HG03108 (cell line): Measurements from ENCODE around the gene ZFAND4.
"Not testable (repeated sequence)": the region's sequence is repeated elsewhere in the genome, so short reads cannot be mapped to it uniquely, and the experiment has no call there.

Experiments
- ATAC-seq: cut with Tn5 transposase; IDR thresholded peaks from one replicate; pipeline ENCODE4 v1.9.1; 2021; ENCODE audit warnings: moderate library complexity; ENCODE audit not compliant: unreplicated experiment

ZFAND4 gene

GRCh38 chr10:45672181-45673073, at the start of gene ZFAND4:
Gene ZFAND4 (minus strand): TSS chr10:45672772. CDS start chr10:45663725, 9,047 bp downstream.
- peak; percentile 96 for ATAC-seq

DNA sequence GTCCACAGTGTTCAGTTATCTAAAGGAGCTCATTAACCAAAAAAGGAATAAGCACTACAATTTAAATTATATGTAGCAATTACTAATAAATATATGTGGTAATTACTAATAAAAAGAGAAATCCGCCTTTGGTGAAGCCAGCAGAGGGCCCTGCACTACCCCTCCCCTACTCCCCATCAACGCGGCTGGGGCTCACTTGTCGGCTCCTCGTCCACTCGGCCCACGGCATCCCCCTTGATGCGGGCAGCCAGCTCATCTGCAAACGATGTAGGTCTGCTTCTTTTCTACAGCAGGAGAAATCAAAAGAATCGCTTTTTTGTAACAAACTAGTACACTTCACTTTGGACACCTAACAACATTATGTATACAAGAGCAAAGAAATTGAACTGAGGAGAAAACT, 48.9 kb upstream of the ZFAND4 start:
- not testable (repeated sequence) for ATAC-seq

- not testable (repeated sequence) for ATAC-seq
These were observed 45.1 kb upstream of the ZFAND4 start for GRCh38 chr10:45717642-45718041.

- ATAC-seq, result not testable (repeated sequence)
These were observed 44.5 kb upstream of the ZFAND4 start for GRCh38 chr10:45717053-45717452.

DNA sequence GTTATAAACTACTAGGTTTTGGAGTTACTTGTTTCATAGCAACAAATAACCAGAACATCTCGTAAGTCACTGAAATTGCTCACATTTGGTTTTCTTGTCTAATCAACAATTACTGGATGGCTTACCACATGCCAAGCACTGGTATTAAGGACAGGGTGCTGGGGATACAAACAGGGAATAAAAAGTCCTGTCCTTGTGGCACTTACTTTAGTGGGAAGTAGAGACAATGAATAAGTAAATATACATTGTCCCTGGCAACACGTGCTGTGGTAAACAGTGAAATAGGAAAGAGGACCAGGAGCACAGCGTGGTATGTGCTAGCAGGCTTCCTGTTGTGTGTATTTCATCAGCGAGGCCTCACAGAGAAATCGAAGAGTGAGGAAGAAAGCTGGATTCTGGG, 38.7 kb upstream of the ZFAND4 start:
- ATAC-seq, result not testable (repeated sequence)

GRCh38 chr10:45710200-45710796, 37.7 kb upstream of the ZFAND4 start:
- ATAC-seq, result peak; percentile 90

GRCh38 chr10:45678467-45678866, 5.9 kb upstream of the ZFAND4 start:
- not testable (repeated sequence) for ATAC-seq

GRCh38 chr10:45675388-45675787, 2.8 kb upstream of the ZFAND4 start:
- no peak for ATAC-seq

DNA sequence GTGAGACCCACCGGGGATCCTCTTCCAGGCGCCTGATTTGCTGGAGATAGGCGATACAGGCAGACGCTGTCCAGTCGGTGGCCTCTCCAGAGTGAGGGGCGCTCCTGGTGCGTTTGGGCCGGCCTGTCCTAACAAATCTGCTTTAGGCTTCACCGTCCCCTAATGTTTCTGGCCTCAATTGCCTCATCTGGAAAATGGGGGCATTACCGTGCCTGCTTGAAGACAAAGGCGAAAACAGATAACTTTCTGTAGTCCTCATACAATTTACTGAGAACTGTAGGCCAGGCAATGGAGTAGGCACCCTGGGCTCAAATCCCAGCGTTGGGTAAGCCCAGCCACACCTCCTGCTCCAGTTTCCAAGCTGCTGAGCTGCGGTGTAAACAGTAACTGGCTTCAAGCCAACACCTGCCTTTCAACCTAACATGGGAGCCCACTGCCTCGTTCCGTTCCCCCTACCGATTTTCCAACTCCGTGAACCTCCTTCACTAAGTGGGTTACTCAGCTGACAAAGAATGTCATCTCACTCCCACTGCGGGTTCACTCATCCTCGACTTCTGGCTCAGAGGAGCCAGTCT, 589 bp upstream of the ZFAND4 start:
- no peak for ATAC-seq

- not testable (repeated sequence) for ATAC-seq
These were observed 1.3 kb downstream of the ZFAND4 start for GRCh38 chr10:45671300-45671699.

DNA sequence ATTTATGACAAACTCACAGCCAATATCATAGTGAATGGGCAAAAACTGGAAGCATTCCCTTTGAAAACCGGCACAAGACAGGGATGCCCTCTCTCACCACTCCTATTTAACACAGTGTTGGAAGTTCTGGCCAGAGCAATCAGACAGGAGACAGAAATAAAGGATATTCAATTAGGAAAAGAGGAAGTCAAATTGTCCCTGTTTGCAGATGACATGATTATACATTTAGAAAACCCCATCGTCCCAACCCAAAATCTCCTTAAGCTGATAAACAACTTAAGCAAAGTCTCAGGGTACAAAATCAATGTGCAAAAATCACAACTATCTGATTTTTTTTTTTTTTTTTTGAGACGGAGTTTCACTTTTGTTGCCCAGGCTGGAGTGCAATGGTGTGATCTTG, 2.7 kb downstream of the ZFAND4 start:
- not testable (repeated sequence) for ATAC-seq

GRCh38 chr10:45660876-45661411, 11.6 kb downstream of the ZFAND4 start:
- ATAC-seq, result no peak

DNA sequence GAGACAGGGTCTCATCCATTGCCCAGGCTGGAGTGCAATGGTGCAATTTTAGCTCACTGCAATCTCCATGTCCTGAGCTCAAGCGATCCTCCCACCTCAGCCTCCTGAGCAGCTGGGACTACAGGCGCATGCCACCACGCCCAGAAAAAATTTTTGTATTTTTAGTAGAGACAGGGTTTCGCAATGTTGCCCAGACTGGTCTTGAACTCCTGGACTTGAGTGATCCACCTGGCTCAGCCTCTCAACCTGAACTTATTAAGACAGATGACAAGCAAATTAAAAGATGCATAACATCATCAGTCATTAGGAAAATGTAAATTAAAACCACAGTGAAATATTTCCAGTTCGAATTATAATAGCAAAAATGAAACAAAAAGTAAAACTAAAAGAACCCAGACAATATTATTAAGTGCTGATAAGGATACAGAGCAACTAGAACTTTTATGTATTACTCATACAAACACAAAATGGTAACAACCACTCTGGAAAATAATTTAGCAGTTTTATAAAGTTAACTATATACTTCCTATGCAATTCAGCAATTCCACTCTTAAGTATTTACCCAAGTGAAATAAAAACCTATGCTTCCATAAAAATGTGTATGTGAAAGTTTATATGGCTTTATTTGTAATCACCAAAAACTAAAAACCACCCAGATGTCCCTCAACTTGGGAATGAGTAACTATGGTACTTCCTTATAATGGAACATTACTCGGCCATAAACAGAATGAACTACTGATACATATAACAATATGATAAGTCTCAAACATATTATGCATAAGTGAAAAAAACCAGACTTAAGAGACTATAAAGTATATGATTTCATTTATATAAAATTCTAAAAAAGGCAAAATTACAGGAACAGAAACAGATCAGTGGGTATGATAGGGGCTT, 15.3 kb downstream of the ZFAND4 start:
- no peak for ATAC-seq

DNA sequence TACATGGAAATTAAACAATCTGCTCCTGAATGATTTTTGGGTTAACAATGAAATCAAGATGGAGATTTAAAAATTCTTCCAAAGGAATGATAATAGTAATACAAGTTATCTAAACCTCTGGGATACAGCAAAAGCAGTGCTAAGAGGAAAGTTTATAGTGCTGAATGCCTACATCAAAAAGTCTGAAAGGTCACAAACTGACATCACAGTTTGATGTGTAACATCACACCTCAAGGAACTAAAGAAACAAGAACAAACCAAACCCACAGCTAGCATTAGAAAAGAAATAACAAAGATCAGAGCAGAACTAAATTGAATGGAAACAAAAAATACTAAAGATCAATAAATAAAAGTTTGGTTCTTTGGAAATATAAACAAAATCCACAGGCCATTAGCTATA, 17.4 kb downstream of the ZFAND4 start:
- ATAC-seq, result no peak

- not testable (repeated sequence) for ATAC-seq
These were observed 17.8 kb downstream of the ZFAND4 start for GRCh38 chr10:45654753-45655141.

GRCh38 chr10:45653454-45653853, 19.1 kb downstream of the ZFAND4 start:
- ATAC-seq, result no peak

GRCh38 chr10:45652511-45652910, 20.1 kb downstream of the ZFAND4 start:
- no peak for ATAC-seq

GRCh38 chr10:45649296-45649695, 23.3 kb downstream of the ZFAND4 start:
- no peak for ATAC-seq

DNA sequence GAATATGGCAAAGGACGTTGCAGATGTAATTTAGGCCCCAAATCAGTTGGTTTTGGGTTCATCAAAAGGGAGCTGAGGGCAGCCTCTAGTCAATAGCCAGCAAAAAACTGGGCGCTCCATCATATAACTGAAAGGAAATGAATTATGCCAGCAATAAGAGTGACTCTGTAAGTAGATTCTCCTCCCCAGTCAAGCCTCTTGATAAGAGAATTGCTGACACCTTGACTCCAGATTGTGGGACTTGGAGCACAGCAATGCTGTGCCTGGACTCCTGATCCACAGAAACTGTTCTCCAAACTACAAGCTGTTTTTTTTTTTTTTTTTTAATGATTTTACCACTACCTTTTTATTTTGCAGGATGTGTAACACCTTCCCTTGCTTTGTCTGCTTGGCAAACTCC, 25.5 kb downstream of the ZFAND4 start:
- no peak for ATAC-seq

GRCh38 chr10:45646384-45647050, 26.1 kb downstream of the ZFAND4 start:
- no peak for ATAC-seq
